ENCODE results near the gene STRN4. TPM values are rescaled to one million over a fixed set of nuclear protein-coding genes. Genes with fewer than 3 reads are reported as not detected.

Gene STRN4
- total and polyA plus RNA-seq, 2 experiments from 2014 or later: 98.4 to 144 TPM

DNA sequence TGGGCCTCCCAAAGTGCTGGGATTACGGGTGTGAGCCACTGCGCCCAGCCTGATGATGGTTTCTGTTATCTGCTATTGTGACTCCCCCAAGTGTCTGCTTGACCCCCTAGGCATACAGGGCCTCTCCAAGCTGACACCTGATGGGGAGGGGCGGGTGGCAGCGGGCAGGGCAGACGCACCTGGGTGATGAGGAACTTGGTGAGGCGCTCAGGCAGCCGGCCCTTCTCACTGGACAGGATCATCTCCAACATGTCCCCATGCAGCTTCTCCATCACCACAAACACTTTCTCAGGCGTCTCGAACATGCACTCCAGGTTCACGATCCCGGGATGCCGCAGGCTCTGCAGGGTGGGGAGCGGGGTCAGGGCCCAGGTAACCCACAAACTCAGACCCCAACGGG, 56.9 kb downstream of the STRN4 start:
- Histone ChIP-seq H3K27me3 (no peaks in the 10 kb centered on the region), H3K27ac (no peak overlapping the region), H3K9me3 (ENCODE audit: low read depth) (no peaks in the 10 kb centered on the region), H3K36me3 (peaks cover 45% of the 10 kb centered on the region), H3K4me3 (no peak overlapping the region), H3K4me1 (ENCODE audit: low read depth) (no peaks in the 10 kb centered on the region)
- TF ChIP-seq, protein P1, sequence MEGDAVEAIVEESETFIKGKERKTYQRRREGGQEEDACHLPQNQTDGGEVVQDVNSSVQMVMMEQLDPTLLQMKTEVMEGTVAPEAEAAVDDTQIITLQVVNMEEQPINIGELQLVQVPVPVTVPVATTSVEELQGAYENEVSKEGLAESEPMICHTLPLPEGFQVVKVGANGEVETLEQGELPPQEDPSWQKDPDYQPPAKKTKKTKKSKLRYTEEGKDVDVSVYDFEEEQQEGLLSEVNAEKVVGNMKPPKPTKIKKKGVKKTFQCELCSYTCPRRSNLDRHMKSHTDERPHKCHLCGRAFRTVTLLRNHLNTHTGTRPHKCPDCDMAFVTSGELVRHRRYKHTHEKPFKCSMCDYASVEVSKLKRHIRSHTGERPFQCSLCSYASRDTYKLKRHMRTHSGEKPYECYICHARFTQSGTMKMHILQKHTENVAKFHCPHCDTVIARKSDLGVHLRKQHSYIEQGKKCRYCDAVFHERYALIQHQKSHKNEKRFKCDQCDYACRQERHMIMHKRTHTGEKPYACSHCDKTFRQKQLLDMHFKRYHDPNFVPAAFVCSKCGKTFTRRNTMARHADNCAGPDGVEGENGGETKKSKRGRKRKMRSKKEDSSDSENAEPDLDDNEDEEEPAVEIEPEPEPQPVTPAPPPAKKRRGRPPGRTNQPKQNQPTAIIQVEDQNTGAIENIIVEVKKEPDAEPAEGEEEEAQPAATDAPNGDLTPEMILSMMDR (IDR thresholded peaks at IDR 0.05; ENCODE audit: low read depth, low read length): no peak
- DNase-seq (ENCODE audit: low read depth in 1 of 2, low spot score in 1 of 2): no peak

GRCh38 chr19:46687438-46688145, 58.7 kb downstream of the STRN4 start:
- H3K27me3 ChIP-seq: no peaks in the 10 kb centered on the region
- H3K4me3 ChIP-seq: no peak overlapping the region
- no peaks in the 10 kb centered on the region for H3K4me1 ChIP-seq (ENCODE audit: low read depth)
- no peak overlapping the region for H3K27ac ChIP-seq
- H3K9me3 ChIP-seq (ENCODE audit: low read depth): no peaks in the 10 kb centered on the region
- no peak for DNase-seq (ENCODE audit: low read depth in 1 of 2, low spot score in 1 of 2)
- peaks cover 28% of the 10 kb centered on the region for H3K36me3 ChIP-seq
- TF ChIP-seq, protein P1 (IDR thresholded peaks at IDR 0.05; ENCODE audit: low read depth, low read length): no peak

- TF ChIP-seq, protein P1 (IDR thresholded peaks at IDR 0.05; ENCODE audit: low read depth, low read length): no peak
These were observed 61.1 kb downstream of the STRN4 start for GRCh38 chr19:46685189-46685588.

GRCh38 chr19:46678110-46678732, 68.0 kb downstream of the STRN4 start:
- Histone ChIP-seq H3K36me3 (peaks cover 8% of the 10 kb centered on the region), H3K4me1 (ENCODE audit: low read depth) (no peaks in the 10 kb centered on the region), H3K27me3 (no peaks in the 10 kb centered on the region), H3K9me3 (ENCODE audit: low read depth) (no peaks in the 10 kb centered on the region), H3K27ac (no peak overlapping the region), H3K4me3 (no peak overlapping the region)
- DNase-seq (ENCODE audit: low read depth in 1 of 2, low spot score in 1 of 2): peak in 1 of 2 donors; percentile 36
- TF ChIP-seq, protein P1 (IDR thresholded peaks at IDR 0.05; ENCODE audit: low read depth, low read length): no peak

More at GRCh38 chr19:46685189-46685588, 61.1 kb downstream of the STRN4 start:
- H3K4me1 ChIP-seq (ENCODE audit: low read depth): no peaks in the 10 kb centered on the region
- no peak for DNase-seq (ENCODE audit: low read depth in 1 of 2, low spot score in 1 of 2)
- no peaks in the 10 kb centered on the region for H3K9me3 ChIP-seq (ENCODE audit: low read depth)
- no peak overlapping the region for H3K27ac ChIP-seq
- no peak overlapping the region for H3K4me3 ChIP-seq
- peaks cover 14% of the 10 kb centered on the region for H3K36me3 ChIP-seq
- no peaks in the 10 kb centered on the region for H3K27me3 ChIP-seq

DNA sequence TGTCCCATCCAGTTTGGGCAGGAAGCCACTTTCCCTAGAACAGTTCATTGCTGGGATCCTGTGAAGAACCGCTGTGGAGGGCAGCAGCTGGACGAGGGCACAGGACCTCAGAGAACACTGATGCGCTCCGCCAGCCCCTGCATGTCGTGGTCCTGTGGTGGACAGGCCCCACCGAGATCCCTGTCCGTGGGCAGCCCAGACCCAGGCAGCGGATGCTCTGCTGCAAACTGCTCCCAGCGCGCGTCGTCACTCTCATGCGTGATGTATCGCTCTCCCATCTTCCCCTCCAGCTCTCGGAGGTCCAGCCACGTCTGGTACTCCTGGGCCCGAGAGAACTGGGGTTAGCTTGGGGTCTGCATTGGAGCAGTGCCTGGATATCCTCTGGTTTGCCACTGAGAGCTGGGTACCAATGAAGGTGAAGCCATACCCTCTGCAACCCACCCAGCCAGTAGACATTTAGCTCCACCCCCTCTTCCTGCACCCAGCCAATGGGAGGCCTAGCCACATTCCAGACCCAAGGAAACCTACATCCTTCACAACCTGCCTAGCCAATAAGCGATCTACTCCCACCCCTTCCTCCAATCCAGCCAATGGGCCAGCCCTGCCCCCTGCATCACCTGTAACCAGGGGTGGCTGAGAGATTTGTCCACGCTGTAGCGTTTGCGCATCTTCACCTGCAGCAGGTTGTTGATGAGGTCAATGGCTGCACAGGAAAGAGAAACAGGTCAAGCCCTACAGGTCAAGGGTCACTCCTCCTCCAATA, 71.7 kb downstream of the STRN4 start:
- TF ChIP-seq, protein P1 (IDR thresholded peaks at IDR 0.05; ENCODE audit: low read depth, low read length): no peak
- peaks cover 2% of the 10 kb centered on the region for H3K36me3 ChIP-seq
- peak in 1 of 2 donors; percentile 71 for DNase-seq (ENCODE audit: low read depth in 1 of 2, low spot score in 1 of 2)

More for the DNA sequence above, 71.7 kb downstream of the STRN4 start:
- Histone ChIP-seq H3K27me3 (no peaks in the 10 kb centered on the region), H3K27ac (no peak overlapping the region), H3K9me3 (ENCODE audit: low read depth) (no peaks in the 10 kb centered on the region), H3K4me1 (ENCODE audit: low read depth) (no peaks in the 10 kb centered on the region), H3K4me3 (no peak overlapping the region)
